Umbilical cord (tissue), 2 donors: ENCODE results near the gene TMEM208. TPM values are rescaled to one million over a fixed set of nuclear protein-coding genes. Genes with fewer than 3 reads are reported as not detected.

ENCODE experiments used
- DNase-seq: peaks from one replicate; pipeline ENCODE4 v3.0.0-alpha.2; 2015; ENCODE audit warnings: low spot score
- total RNA-seq: library from RNA; depleted of rRNA; stranded (reverse); fragments of >200 nt; gene quantifications from one replicate; pipeline ENCODE4 v1.2.3, GENCODE V29; 2014; ENCODE audit warnings: low replicate concordance; ENCODE audit not compliant: insufficient read depth

The TMEM208 gene
- total RNA-seq, 1 donor from 2014 or later, result 5.5 TPM

DNA sequence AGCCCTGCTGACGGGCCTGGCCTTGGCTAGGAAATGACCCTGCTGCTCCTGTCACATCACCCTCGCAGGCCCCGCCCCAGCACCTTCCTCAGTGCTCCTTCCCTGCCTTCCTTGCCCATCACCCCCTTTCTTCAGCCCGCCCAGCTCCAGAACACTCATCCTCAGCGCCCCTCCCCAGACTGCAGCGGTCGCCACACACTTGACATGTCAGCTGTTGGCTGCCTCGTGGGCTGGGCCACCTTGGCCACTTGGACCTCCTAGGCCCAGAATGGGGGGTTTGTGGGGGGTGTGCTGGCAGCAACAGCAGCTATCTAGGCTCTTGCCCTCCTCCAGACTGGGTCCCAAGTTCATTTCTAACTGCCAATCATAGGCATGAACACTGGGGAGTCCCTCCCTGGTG, 17.4 kb upstream of the TMEM208 start:
- no peak for DNase-seq

DNA sequence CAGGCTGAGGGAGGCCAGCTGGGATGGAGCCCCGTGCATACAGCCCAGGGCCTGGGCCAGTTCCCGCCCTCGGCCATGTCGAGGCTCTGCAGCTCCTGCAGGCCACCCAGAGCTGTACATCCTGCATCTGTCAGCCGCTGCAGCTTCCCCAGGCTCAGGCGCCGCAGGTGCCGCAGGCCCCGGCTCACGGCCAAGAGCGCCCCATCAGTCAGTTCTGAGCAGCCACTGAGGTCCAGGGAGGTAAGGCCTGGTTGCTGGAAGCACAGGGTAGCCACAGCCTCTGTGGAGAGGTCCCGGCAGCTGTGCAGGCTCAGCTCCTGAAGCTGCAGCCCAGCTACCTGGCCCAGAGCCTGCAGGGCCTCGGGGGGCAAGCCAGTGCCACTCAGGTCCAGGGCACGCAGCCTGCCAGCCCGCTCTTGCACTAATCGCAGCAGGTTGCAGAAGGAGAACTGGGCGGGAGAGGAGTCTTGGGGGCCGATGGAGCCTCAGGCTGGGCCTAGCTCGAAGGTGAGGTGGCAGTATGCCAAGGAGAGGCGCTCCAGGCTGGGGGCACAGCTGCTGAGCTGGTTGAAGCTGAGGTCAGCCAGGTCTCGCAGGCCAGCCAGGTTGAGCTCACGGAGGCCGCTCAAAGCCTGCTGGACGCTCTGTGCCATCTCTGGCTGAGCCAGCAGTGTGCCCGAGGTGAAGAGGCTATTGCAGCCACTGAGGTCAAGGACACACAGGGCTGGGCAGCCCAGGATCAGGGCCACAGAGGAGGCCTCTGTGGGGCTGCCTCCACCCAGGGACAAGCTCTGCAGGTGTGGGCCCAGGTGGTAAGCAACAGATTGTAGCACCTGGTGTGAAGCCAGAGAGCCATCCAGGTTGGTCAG, 16.6 kb upstream of the TMEM208 start:
- no peak for DNase-seq

DNA sequence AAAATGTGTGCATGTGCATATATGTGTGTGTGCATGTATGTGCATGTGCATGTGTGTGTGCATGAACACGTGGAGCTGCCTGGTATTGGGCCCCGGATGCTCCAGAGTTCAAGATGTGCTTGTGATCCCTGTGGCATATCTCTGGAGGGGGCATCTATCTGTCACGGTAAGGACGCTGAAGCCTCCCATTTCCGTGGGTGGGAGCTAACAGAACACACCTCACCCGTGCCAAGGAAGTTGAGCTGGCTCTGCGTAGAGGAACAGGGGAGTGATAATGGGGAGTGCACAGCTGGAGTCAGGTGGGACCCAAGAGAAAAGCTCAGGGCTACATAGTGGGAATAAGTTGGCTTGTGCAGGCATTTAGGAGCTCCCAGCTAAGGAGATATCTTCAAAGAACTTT, 15.3 kb upstream of the TMEM208 start:
- DNase-seq, result no peak

DNA sequence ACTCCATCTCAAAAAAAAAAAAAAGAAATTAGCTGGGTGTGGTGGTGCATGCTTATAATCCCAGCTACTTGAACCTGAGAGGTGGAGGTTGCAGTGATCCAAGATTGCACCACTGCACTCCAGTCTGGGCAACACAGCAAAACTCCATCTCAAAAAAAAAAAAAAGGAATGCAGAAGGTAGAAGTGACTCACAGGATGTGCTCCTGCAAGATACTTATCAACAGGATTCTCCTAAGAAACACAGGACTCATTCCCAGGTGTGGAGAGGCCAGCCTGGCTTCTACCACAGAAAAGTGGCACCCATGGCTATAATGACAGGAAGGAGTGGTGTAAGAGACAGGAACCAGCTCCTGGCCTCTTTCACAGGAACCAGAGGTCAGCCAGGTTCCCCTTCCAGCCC, 14.2 kb upstream of the TMEM208 start:
- DNase-seq, result no peak

DNA sequence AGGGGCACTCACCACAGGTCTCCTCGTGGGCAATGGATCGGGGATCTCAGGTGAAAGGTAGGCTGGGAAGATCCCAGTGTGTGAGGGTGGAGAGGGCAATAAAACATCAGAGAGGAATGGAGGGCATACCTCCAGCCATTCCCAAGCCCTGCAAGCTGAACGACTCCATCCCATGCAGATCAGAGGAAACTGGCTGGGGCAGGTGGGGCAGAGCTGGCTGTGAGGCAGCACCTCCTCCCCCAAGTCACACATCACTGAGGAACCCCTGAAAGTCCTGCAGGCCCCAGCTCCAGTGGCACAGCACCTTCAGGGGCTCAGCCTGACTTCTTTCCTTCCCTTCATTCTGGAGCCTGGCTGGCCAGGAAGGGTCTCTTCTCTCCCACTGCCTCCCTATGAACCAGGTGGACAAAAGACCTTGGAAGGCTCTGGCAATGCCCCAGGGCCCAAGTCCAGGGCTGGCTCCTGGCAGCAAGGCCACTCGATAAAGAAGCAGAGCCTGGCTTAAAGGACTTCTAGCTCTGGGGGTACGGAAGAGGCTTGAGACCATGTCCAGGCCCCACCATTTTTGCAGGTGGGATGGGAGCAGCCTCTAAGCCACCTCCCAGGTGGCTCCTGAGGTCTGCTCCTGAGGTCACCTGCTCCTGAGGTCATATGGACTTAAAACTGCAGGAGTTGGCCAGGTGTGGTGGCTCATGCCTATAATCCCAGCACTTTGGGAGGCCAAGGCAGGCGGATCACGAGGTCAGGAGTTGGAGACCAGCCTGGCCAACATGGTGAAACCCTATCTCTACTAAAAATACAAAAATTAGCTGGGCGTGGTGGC, 13.5 kb upstream of the TMEM208 start:
- DNase-seq, result no peak

DNA sequence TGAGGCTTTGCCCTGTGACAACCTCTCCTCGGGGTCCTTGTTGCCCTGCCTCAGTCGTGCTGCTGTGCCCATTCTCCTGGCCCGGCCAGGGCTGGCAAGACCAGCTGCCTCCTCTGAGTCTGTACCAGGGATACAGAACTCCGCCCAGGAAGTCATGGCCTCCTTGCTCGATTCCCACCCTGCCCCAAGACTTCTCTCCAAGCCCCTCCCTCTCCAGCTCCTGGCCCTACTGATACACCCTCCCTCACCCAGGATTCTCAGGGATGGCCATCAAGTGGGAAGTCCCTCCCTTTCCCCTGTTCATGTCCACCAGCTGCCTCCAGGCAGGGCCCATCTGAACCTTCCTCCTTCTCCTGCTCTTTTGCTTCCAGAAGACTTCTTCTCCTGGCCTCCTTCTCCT, 11.2 kb upstream of the TMEM208 start:
- DNase-seq, result no peak

DNA sequence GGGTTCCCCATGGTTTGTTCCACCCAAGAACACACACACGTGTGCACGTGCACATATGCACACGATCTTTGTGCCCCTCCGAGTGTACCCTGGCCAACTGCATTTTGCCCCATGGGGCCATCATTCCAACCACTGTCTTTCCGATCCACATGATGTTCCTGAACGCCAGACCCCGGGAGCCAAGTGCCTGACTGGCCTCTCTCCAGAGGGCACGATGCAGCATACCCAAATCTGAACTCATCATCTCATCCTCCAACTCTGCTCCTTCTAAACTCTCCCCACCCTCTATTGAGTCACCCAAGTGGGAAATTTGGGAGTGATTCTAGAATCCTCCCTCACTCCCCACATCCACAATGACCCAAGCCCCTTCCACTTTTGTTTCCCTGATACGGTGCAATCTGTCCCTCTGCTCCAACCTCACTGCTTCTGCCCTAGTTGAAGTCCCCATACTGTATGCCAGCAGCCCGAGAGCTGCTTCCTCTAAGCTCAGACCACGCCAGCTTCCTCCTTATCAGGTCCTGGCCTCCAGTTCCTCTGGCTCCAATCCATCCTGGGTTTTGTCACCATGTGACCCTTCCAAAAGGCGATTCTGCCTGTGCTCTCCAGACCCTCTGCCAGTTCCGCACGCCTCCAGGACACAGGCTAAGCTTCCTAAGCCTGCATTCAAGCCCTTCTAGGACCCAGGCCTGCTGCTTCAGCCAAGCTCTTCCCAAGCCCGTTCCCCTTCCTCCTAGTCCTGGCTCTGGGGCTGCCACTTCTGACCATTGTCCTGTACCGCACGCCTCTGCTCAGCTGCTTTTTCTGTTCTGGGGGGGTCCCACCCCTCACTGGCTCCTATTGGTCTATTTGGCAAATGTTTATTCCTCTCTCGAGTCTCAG, 10.1 kb upstream of the TMEM208 start:
- peak; percentile 63 for DNase-seq

DNA sequence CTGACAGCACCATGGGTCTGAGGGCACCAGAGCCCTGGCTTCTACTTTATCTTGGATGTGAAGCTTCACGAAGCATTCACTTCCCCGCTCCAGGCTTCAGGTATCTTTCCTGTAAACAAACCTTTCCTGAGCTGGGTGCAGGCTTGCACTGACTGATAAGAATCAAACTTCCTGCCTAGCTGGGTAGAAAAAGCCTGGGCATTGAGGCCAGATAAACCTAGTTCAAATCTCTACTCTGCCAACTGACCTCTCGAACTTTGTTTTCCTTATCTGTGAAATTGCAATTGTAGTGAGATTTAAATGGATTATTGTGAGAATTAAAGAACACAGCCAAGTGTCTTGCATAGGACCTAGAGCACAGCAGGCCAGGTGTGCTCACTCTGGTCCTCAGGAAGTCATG, 2.9 kb upstream of the TMEM208 start:
- DNase-seq, result no peak

DNA sequence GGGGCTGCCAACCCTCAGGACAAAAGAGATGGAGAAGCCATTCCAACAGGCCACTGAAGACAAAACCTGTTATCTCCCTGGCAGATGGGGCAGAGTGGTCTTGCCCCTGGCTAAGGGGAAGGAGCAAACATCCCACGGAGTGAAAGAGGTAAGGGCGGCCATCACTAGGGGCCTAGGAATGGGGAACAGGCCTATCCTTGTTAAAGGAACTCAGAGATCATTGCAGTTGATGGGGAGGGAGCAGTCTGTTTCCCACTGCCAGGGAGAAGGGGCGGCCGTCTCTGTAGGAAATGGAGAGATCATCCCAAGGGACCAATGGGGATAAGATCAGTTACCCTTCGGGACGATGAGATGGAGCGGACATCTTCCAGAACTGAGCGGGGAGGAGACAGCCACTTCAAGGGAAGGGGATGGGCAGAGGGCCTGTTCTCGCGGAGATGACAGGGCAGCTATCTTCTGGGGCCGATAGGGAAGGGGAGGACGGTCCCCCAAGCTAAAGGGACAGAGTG, 581 bp upstream of the TMEM208 start:
- no peak for DNase-seq

DNA sequence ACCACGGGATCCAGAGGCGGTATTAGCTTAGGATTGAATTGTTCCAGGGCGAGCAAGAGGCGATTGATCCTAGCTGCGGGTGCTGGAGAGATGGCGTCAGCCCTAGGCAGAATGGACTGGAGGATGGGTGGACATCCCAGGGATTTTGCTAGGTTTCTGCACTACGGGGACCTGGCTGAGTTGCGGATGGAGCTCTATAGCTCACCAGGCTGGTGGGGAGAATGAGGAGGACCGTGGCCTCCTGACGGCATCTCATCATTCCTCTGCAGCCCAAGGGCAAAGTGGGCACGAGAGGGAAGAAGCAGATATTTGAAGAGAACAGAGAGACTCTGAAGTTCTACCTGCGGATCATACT, 614 bp downstream of the TMEM208 start:
- no peak for DNase-seq

DNA sequence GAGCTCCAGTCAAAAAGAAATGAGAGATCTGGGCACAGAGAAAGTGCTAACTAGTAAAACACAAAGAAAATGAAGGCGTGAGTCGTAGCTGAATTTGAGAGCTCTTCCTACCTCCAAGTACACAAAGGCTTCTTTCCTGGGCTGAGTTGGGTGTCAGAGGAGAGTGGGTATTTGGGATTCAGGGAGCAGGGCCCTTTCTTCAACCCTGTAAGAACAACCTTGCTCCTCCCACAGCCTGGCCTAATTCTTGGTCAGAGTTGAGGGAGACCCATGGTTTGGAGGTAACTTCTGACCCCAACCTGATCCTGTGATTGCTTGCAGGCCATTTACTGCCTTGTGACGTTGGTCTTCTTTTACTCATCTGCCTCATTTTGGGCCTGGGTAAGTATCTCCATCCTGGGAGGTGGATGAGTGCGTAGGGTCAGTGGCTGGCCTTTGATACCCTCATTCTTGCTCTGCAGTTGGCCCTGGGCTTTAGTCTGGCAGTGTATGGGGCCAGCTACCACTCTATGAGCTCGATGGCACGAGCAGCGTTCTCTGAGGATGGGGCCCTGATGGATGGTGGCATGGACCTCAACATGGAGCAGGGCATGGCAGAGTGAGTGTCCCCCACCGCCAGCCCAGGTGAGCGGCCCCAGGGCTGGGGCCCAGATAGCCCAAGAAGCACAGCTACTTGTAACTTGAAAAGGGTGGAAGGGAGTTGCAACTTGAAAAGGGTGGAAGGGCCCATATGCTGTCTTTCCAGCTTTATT, 1.3 kb downstream of the TMEM208 start:
- DNase-seq, result no peak

DNA sequence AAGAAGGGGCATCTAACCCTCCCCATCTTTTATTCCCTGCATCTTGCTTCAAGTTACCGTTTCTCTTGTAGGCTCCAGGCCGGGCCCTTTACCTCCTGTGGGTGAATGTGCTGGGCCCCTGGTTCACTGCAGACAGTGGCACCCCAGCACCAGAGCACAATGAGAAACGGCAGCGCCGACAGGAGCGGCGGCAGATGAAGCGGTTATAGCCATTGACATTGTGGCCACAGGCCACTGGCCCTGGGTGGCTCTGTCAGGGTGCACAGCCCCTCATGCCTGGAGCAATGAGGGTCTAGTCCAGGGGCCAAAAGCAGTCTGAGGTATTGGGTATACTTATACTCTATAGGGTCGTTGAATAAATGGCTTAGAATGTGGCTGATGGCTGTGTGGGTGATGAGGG, 2.0 kb downstream of the TMEM208 start:
- DNase-seq, result no peak

DNA sequence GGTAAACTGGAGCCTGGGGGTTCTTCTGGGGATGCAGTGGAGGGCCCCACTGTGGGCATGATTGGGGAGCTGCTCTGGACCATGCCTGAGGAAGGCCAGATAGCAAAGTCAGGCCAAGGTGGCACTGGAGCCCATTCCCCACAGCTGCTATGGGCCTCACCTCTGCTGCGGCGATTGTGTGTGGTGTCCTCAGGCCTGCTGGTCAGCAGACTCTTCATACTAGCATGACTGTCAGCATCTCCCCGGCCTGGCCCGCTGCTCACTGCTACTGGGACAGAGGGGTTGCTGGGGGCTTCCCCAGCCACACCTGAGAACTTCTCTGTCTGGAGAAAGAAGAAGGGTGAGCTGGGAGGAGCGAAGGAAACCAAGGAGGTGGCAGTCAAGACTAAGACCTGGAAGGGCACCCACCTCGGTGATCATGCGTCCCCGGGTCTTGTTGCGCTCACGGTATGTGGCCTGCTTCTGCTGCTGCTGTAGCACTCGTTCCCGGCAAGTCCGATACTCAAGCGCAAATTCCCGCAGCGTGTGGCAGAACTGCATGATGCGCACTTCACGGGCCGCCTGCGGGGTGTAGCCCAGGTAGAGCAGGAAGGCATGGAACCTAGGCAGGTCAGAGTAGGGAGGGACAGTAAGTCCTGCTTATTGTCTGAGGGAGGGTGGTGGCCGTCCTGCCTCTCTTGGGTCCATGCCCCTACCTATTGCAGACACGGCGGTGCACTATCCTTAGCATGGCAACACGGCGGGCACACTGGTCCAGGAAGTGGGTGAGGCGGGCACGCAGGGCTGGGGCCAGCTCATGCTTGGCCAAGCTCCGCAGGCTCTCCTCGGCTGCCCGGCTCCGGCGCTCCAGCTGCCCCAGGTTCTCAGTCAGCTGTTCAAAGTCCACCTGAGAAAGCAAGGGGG, 3.2 kb downstream of the TMEM208 start:
- no peak for DNase-seq

DNA sequence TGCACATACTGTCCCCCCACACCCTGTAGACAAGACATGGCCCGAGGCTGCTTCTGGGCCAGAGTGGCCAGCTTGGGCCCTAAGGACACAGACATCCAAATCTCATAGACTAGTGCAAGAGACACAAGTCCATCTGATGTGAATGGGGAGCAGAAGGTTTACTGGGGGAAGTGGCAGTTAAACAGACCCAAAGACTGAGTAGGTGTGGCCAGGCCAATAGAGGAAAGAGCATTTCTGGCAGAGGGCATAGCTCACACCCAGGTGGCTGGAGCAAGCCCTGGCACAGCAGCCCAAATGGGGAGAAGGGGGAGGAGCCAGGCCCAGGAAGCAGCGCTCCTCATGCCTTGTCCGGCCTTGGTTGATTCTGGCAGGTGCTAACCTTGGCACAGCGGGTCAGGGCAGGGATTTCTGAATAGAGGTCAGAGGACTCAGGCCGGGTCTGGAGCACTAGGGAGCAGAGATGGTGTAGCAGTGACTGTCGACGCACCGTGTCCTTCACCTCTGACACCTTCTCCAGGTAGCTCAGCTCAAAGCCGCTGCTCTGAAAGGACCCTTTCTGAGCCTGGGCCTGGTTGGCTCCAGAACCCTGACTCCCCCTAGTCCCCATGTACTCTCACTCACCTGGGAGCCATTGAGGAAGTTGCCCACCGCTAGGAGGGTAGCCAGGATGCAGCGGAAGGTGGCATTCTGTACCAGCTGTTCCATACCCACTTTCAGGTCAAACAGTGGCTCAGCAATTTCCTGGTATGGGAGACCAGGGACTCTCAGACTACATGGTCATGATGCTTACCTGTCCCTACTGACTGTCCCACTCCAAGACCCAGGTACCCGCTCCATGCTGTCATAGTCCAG, 4.1 kb downstream of the TMEM208 start:
- no peak for DNase-seq

DNA sequence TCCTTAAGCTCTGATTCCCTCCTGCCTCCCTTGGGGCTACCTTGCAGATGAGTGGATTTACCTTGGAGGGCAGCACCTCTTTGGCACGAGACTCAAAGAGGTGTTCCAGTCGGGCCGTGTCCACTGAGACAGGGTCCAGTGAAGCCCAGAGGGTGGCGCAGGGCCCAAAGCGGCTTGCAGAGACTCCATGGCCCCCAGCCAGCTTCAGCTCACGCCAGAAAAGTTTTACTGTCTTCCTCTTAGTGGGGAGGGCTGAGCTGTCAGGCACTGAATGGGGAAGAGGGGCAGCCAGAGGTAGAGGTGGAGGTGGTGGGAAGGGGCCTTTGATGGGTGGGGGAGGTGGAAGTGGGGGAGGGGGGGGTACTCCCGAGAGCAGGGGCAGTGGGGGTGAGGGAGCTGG, 6.7 kb downstream of the TMEM208 start:
- no peak for DNase-seq

DNA sequence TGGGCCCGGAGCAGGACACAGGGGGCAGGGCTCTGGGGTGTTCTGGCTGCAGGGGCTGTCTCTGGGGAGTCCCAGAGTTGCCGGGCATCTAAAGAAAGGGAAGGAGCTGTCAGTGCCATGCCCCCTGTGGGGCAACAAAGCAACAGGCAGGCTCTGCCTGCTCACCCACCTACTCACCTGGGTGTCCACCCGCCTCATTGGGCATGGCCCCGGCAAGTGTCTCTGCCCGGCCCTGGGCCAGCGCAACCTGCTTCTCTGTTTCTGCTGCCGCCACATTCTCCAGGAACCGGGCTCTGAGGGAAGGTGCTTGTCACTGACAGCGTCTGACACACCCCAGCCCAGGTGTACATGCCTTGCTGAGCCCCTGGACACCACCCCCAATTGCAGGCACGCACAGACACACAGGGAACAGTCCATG, 7.3 kb downstream of the TMEM208 start:
- DNase-seq, result no peak

DNA sequence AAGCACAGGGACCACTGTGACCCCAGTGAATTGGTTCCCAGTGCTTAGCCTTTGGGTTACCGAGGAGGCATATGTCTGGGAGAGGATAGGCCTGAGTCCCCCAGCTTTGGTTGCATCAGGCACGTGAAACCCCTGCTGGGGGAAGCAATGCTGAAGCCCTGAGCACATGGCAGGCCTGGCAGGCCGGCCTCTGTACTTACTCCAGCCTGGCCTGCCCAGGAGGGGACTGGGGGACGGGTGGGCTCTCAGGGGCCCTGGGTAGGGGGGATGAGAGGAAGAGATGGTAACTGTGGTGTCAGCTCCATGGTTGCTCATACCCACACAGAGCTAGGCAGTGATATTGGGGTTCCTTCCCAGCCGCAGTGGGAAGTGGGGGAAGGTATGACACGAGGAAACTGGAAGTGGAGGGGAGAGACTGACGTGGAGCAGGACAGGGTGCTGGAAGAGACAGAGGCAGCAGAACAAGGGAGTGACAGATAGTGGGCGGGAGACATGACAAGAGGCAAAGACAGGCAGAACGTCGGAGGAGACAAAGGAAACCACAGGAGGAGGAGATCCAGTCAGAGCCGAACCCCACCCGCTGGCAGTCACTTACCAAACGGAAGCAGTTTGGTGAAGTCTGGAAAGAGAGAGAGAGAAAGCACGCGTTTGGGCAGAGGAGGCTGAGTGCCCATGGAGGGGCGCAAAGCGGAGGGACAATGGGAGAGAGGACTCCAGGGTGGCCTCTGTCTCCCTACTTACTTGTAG, 9.1 kb downstream of the TMEM208 start:
- DNase-seq, result no peak
